ENCODE measurements around the gene CERS6. TPM values are rescaled to one million over a fixed set of nuclear protein-coding genes. Genes with fewer than 3 reads are reported as not detected.
A peak's percentile ranks its signal among the peaks of the same experiment; 100 is the strongest.

The CERS6 gene
- total RNA-seq, 4 donors from 2014 or later: 42.3 to 62.1 (median 50.6) TPM

GRCh38 chr2:168752361-168752760 is 296.3 kb downstream of the CERS6 start:
- Histone ChIP-seq H3K4me1 (peaks cover 0 to 18% (median 4%) of the 10 kb centered on the region in 4 donors), H3K9me3 (no peaks in the 10 kb centered on the region), H3K4me3 (no peak overlapping the region), H3K36me3 (no peaks in the 10 kb centered on the region), H3K27me3 (no peaks in the 10 kb centered on the region), H3K27ac (no peak overlapping the region)
- intact Hi-C loops (cut with DNase I; ENCODE audit: low total_unique reads): no loop called here
- WGBS, 2 donors (ENCODE audit: low coverage in 1 of 2): 91% methylated on average over 8 of the region's 8 CpGs; no CpG with 5 or more reads in 1 of the 2 donors
- no peak for TF ChIP-seq POLR2AphosphoS5 (IDR thresholded peaks at IDR 0.05)
- TF ChIP-seq POLR2A (IDR thresholded peaks at IDR 0.05): no peak
- TF ChIP-seq EP300 (IDR thresholded peaks at IDR 0.05; ENCODE audit: low read depth): no peak
- no peak for TF ChIP-seq CTCF (IDR thresholded peaks at IDR 0.05)
- in situ Hi-C loops (cut with MboI; ENCODE audit: low pct_ligation_motif_present in 1 of 4, low pct_unique_long_range_greater_than_20kb in 1 of 4, low sequenced_read_pairs in 3 of 4): loop anchor here in 2 of 4 donors (25.0 kb wide), 2 partner anchors 160 to 415 kb away; partner anchors contain the start of gene G6PC2 (in 1 of the 2)
- DNase-seq: no peak

- no peak for TF ChIP-seq EP300 (IDR thresholded peaks at IDR 0.05; ENCODE audit: low read depth)
- no peak for TF ChIP-seq CTCF (IDR thresholded peaks at IDR 0.05)
- TF ChIP-seq POLR2AphosphoS5 (IDR thresholded peaks at IDR 0.05): no peak
- in situ Hi-C loops (cut with MboI; ENCODE audit: low pct_ligation_motif_present in 1 of 4, low pct_unique_long_range_greater_than_20kb in 1 of 4, low sequenced_read_pairs in 3 of 4): loop anchor here in 2 of 4 donors (25.0 kb wide), 2 partner anchors 158 to 417 kb away; partner anchors contain the start of gene G6PC2 (in 1 of the 2)
These were observed 297.8 kb downstream of the CERS6 start for GRCh38 chr2:168753765-168754329.

GRCh38 chr2:168757223-168757622 is 301.2 kb downstream of the CERS6 start:
- 67 to 71% methylated on average over 3 of the region's 3 CpGs for WGBS, 2 donors (ENCODE audit: low coverage in 1 of 2)
- intact Hi-C loops (cut with DNase I; ENCODE audit: low total_unique reads): loop anchor here (5.0 kb wide), 1 partner anchor 410 kb away; no protein-coding TSS in a partner anchor
- no peak for DNase-seq
- peak overlapping the region in 1 of 4 donors; percentile 7 for H3K27ac ChIP-seq
- TF ChIP-seq POLR2AphosphoS5 (IDR thresholded peaks at IDR 0.05) (no peak), POLR2A (IDR thresholded peaks at IDR 0.05) (no peak), CTCF (IDR thresholded peaks at IDR 0.05) (no peak), EP300 (IDR thresholded peaks at IDR 0.05; ENCODE audit: low read depth) (no peak)
- H3K4me1 ChIP-seq: peaks cover 0 to 20% (median 6%) of the 10 kb centered on the region in 4 donors
- H3K9me3 ChIP-seq: no peaks in the 10 kb centered on the region
- no peak overlapping the region for H3K4me3 ChIP-seq
- H3K36me3 ChIP-seq: no peaks in the 10 kb centered on the region
- in situ Hi-C loops (cut with MboI; ENCODE audit: low pct_ligation_motif_present in 1 of 4, low pct_unique_long_range_greater_than_20kb in 1 of 4, low sequenced_read_pairs in 3 of 4): loop anchor here (5.0 to 25.0 kb wide), 4 partner anchors 155 to 420 kb away; partner anchors contain the start of gene G6PC2 (in 1 of the 4)
- no peaks in the 10 kb centered on the region for H3K27me3 ChIP-seq

More at GRCh38 chr2:168753765-168754329, 297.8 kb downstream of the CERS6 start:
- Histone ChIP-seq H3K4me1 (peaks cover 0 to 25% (median 6%) of the 10 kb centered on the region in 4 donors), H3K36me3 (no peaks in the 10 kb centered on the region), H3K4me3 (no peak overlapping the region), H3K27ac (no peak overlapping the region), H3K27me3 (no peaks in the 10 kb centered on the region), H3K9me3 (no peaks in the 10 kb centered on the region)
- intact Hi-C loops (cut with DNase I; ENCODE audit: low total_unique reads): no loop called here
- no peak for DNase-seq
- 88 to 92% methylated on average over 6 to 8 of the region's 8 CpGs for WGBS, 2 donors (ENCODE audit: low coverage in 1 of 2)

GRCh38 chr2:168758970-168759820 is 303.1 kb downstream of the CERS6 start:
- Histone ChIP-seq H3K9me3 (no peaks in the 10 kb centered on the region), H3K36me3 (no peaks in the 10 kb centered on the region), H3K4me1 (peaks cover 0 to 20% (median 6%) of the 10 kb centered on the region in 4 donors), H3K4me3 (no peak overlapping the region), H3K27me3 (no peaks in the 10 kb centered on the region), H3K27ac (no peak overlapping the region)
- in situ Hi-C loops (cut with MboI; ENCODE audit: low pct_ligation_motif_present in 1 of 4, low pct_unique_long_range_greater_than_20kb in 1 of 4, low sequenced_read_pairs in 3 of 4) (loop anchor here (5.0 to 25.0 kb wide), 4 partner anchors 153 to 422 kb away; partner anchors contain the start of gene G6PC2 (in 1 of the 4)), intact Hi-C loops (cut with DNase I; ENCODE audit: low total_unique reads) (loop anchor here (5.0 kb wide), 1 partner anchor 412 kb away; no protein-coding TSS in a partner anchor)
- WGBS, 2 donors (ENCODE audit: low coverage in 1 of 2): 10 to 19% methylated on average over 3 of the region's 3 CpGs
- TF ChIP-seq POLR2A (IDR thresholded peaks at IDR 0.05) (no peak), CTCF (IDR thresholded peaks at IDR 0.05) (peak; percentile 48 to 71 (median 60))
- DNase-seq: no peak

Data from transverse colon (tissue), 4 donors.